OCI-M2 (cell line): ENCODE results near the gene PFKFB3.
"Not testable (repeated sequence)": the region's sequence is repeated elsewhere in the genome, so short reads cannot be mapped to it uniquely, and the experiment has no call there.

Experiments used
- DNase-seq: peaks from one replicate; lab custom pipeline; 2025; ENCODE audit not compliant: unreplicated experiment; lab: John Stamatoyannopoulos, UW

The PFKFB3 gene

GRCh38 chr10:6177880-6178281, 24.9 kb upstream of the PFKFB3 start:
- no peak for DNase-seq

- DNase-seq = no peak
Measured at GRCh38 chr10:6178581-6178980, 24.2 kb upstream of the PFKFB3 start.

- DNase-seq = no peak
Measured at GRCh38 chr10:6179078-6179477, 23.7 kb upstream of the PFKFB3 start.

GRCh38 chr10:6180480-6181110, 22.1 kb upstream of the PFKFB3 start:
- no peak for DNase-seq

GRCh38 chr10:6181249-6181648, 21.5 kb upstream of the PFKFB3 start:
- DNase-seq = no peak

- DNase-seq = no peak
Measured at GRCh38 chr10:6182454-6183098, 20.2 kb upstream of the PFKFB3 start.

GRCh38 chr10:6185039-6185716, 17.6 kb upstream of the PFKFB3 start:
- no peak for DNase-seq

GRCh38 chr10:6186894-6187256, 15.9 kb upstream of the PFKFB3 start:
- no peak for DNase-seq

- DNase-seq = no peak
Measured at GRCh38 chr10:6187278-6187677, 15.5 kb upstream of the PFKFB3 start.

- DNase-seq = not testable (repeated sequence)
Measured at GRCh38 chr10:6190033-6190432, 12.7 kb upstream of the PFKFB3 start.

- DNase-seq = no peak
Measured at GRCh38 chr10:6191147-6191546, 11.6 kb upstream of the PFKFB3 start.

GRCh38 chr10:6191569-6191968, 11.2 kb upstream of the PFKFB3 start:
- DNase-seq = no peak

- DNase-seq = not testable (repeated sequence)
Measured at GRCh38 chr10:6193342-6193741, 9.4 kb upstream of the PFKFB3 start.

GRCh38 chr10:6194311-6194710, 8.4 kb upstream of the PFKFB3 start:
- DNase-seq = no peak

- no peak for DNase-seq
Measured at GRCh38 chr10:6195376-6195775, 7.4 kb upstream of the PFKFB3 start.

- DNase-seq = no peak
Measured at GRCh38 chr10:6195846-6196245, 6.9 kb upstream of the PFKFB3 start.

GRCh38 chr10:6196524-6196923, 6.2 kb upstream of the PFKFB3 start:
- not testable (repeated sequence) for DNase-seq

GRCh38 chr10:6197321-6197720, 5.4 kb upstream of the PFKFB3 start:
- no peak for DNase-seq

- DNase-seq = no peak
Measured at GRCh38 chr10:6198171-6198570, 4.6 kb upstream of the PFKFB3 start.

- DNase-seq = no peak
Measured at GRCh38 chr10:6199131-6199733, 3.5 kb upstream of the PFKFB3 start.

GRCh38 chr10:6200440-6200733, 2.3 kb upstream of the PFKFB3 start:
- no peak for DNase-seq
